ENCODE data around the gene BTBD1.
"Not testable (repeated sequence)": the region's sequence is repeated elsewhere in the genome, so short reads cannot be mapped to it uniquely, and the experiment has no call there.

BTBD1 gene

GRCh38 chr15:83012636-83013035 is 54.4 kb downstream of the BTBD1 start:
- H3K27ac ChIP-seq (ENCODE audit: low read depth, low read length) = no peak overlapping the region
- no peak overlapping the region for H3K4me3 ChIP-seq (ENCODE audit: low read length)
- 95% methylated on average over 6 of the region's 6 CpGs for WGBS
- peaks cover 39% of the 10 kb centered on the region for H3K36me3 ChIP-seq (ENCODE audit: insufficient read depth, low read length)
- H3K9ac ChIP-seq (ENCODE audit: low read depth, low read length) = no peak overlapping the region
- no peaks in the 10 kb centered on the region for H3K9me3 ChIP-seq (ENCODE audit: insufficient read depth, low read depth, low read length)
- H3K4me1 ChIP-seq (ENCODE audit: insufficient read depth, low read length) = peaks cover 22% of the 10 kb centered on the region
- H3K27me3 ChIP-seq (ENCODE audit: insufficient read depth, low read length) = no peaks in the 10 kb centered on the region

DNA sequence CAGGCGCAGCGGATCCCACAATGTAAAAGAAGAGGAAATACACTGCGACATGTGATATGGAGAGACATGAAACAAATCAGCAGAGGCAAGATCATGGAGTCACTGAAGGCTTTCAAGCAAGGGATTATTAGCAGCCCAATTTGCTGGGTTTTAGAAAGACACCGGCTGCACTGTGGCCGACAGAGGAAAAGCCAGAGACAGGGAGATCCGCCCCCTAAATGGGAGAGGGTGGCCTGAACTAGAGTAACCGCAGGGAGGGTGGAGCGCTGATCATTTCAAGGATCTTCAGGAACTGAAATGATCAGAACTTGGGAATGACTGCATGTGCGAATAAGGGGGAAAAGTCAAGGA is 55.0 kb downstream of the BTBD1 start:
- Histone ChIP-seq H3K27ac (ENCODE audit: low read depth, low read length) (peak overlapping the region; percentile 61; the same call in 1 of the 2 replicates), H3K4me3 (ENCODE audit: low read length) (peak overlapping the region; percentile 98), H3K9me3 (ENCODE audit: insufficient read depth, low read depth, low read length) (no peaks in the 10 kb centered on the region), H3K9ac (ENCODE audit: low read depth, low read length) (peak overlapping the region; percentile 93), H3K36me3 (ENCODE audit: insufficient read depth, low read length) (peaks cover 37% of the 10 kb centered on the region), H3K27me3 (ENCODE audit: insufficient read depth, low read length) (no peaks in the 10 kb centered on the region), H3K4me1 (ENCODE audit: insufficient read depth, low read length) (peaks cover 22% of the 10 kb centered on the region)
- 85% methylated on average over 9 of the region's 9 CpGs for WGBS

GRCh38 chr15:83011271-83012075 is 55.6 kb downstream of the BTBD1 start, which contains the start of gene C15orf40:
Gene C15orf40 (minus strand): TSS chr15:83011639. CDS start chr15:83011607, 32 bp downstream.
- Histone ChIP-seq H3K27me3 (ENCODE audit: insufficient read depth, low read length) (no peaks in the 10 kb centered on the region), H3K4me3 (ENCODE audit: low read length) (peak within 1 kb of the TSS; percentile 98), H3K36me3 (ENCODE audit: insufficient read depth, low read length) (peaks cover 36% of the 10 kb centered on the region), H3K9ac (ENCODE audit: low read depth, low read length) (peak within 1 kb of the TSS; percentile 93), H3K27ac (ENCODE audit: low read depth, low read length) (peak within 1 kb of the TSS; percentile 64), H3K4me1 (ENCODE audit: insufficient read depth, low read length) (peaks cover 22% of the 10 kb centered on the region), H3K9me3 (ENCODE audit: insufficient read depth, low read depth, low read length) (no peaks in the 10 kb centered on the region)
- WGBS = 11% methylated on average over 64 of the region's 64 CpGs

- H3K4me1 ChIP-seq (ENCODE audit: insufficient read depth, low read length) = peaks cover 22% of the 10 kb centered on the region
- peak overlapping the region; percentile 93 for H3K9ac ChIP-seq (ENCODE audit: low read depth, low read length)
- H3K27me3 ChIP-seq (ENCODE audit: insufficient read depth, low read length) = no peaks in the 10 kb centered on the region
- H3K9me3 ChIP-seq (ENCODE audit: insufficient read depth, low read depth, low read length) = no peaks in the 10 kb centered on the region
- peak overlapping the region; percentile 98 for H3K4me3 ChIP-seq (ENCODE audit: low read length)
- H3K36me3 ChIP-seq (ENCODE audit: insufficient read depth, low read length) = peaks cover 34% of the 10 kb centered on the region
- peak overlapping the region; percentile 64 for H3K27ac ChIP-seq (ENCODE audit: low read depth, low read length)
- 14% methylated on average over 15 of the region's 15 CpGs for WGBS
Measured at GRCh38 chr15:83010709-83011270, 56.3 kb downstream of the BTBD1 start.

- H3K27ac ChIP-seq (ENCODE audit: low read depth, low read length); H3K4me1 ChIP-seq (ENCODE audit: insufficient read depth, low read length); H3K36me3 ChIP-seq (ENCODE audit: insufficient read depth, low read length); H3K4me3 ChIP-seq (ENCODE audit: low read length); H3K27me3 ChIP-seq (ENCODE audit: insufficient read depth, low read length); H3K9me3 ChIP-seq (ENCODE audit: insufficient read depth, low read depth, low read length); H3K9ac ChIP-seq (ENCODE audit: low read depth, low read length): not testable (repeated sequence)
- 96% methylated on average over 3 of the region's 3 CpGs for WGBS
Measured at GRCh38 chr15:83000672-83001031, 66.4 kb downstream of the BTBD1 start.

GRCh38 chr15:82999905-83000671 is 67.0 kb downstream of the BTBD1 start:
- no peaks in the 10 kb centered on the region for H3K4me1 ChIP-seq (ENCODE audit: insufficient read depth, low read length)
- H3K9me3 ChIP-seq (ENCODE audit: insufficient read depth, low read depth, low read length) = no peaks in the 10 kb centered on the region
- no peaks in the 10 kb centered on the region for H3K27me3 ChIP-seq (ENCODE audit: insufficient read depth, low read length)
- H3K9ac ChIP-seq (ENCODE audit: low read depth, low read length) = no peak overlapping the region
- WGBS = 62% methylated on average over 6 of the region's 6 CpGs
- H3K27ac ChIP-seq (ENCODE audit: low read depth, low read length) = no peak overlapping the region
- H3K36me3 ChIP-seq (ENCODE audit: insufficient read depth, low read length) = peaks cover 6% of the 10 kb centered on the region; the same call in 1 of the 2 replicates
- no peak overlapping the region for H3K4me3 ChIP-seq (ENCODE audit: low read length)

DNA sequence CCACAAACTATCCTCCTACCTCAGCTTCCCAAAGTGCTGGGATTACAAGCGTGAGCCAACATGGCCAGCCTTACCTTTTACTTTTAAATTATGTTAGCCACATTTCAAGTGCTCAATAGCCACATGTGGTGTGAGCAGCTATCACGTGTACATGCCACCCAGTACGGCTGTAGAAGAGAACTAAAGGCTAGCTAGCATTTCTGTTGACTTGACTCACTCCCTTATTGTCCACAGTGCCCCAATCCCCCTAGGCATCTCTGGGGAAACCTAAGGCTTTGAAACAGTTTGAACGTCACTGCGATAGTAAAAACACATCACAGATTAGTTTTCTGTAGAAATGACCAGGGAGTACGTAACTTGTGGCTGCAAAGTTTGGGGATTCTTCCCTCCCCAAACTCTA is 67.6 kb downstream of the BTBD1 start:
- Histone ChIP-seq H3K4me3 (ENCODE audit: low read length) (no peak overlapping the region), H3K36me3 (ENCODE audit: insufficient read depth, low read length) (no peaks in the 10 kb centered on the region), H3K4me1 (ENCODE audit: insufficient read depth, low read length) (no peaks in the 10 kb centered on the region), H3K9me3 (ENCODE audit: insufficient read depth, low read depth, low read length) (no peaks in the 10 kb centered on the region), H3K27ac (ENCODE audit: low read depth, low read length) (no peak overlapping the region), H3K9ac (ENCODE audit: low read depth, low read length) (no peak overlapping the region), H3K27me3 (ENCODE audit: insufficient read depth, low read length) (no peaks in the 10 kb centered on the region)
- 95% methylated on average over 6 of the region's 6 CpGs for WGBS

DNA sequence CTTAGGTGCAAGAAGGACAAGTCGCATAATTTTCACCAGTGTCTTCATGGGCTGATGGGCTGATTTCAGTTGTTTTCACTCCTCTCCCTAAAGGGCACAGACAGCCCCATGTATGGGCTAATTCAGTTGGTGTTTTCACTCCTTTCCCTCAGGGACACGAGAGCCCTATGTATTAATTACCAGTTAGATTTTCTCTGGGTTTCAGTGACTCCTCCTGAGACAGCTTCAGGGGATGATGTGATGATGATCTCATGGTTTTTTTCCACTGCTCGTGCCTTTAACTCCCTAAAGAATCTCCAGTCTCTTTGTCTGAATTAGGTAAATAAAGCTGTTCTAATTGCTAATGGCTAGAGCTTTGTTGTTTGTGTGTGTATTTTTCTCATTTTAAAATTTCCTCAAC is 71.1 kb downstream of the BTBD1 start:
- H3K27me3 ChIP-seq (ENCODE audit: insufficient read depth, low read length) = no peaks in the 10 kb centered on the region
- no peaks in the 10 kb centered on the region for H3K36me3 ChIP-seq (ENCODE audit: insufficient read depth, low read length)
- 100% methylated on average over 2 of the region's 3 CpGs for WGBS
- H3K27ac ChIP-seq (ENCODE audit: low read depth, low read length) = no peak overlapping the region
- H3K4me3 ChIP-seq (ENCODE audit: low read length) = no peak overlapping the region
- no peak overlapping the region for H3K9ac ChIP-seq (ENCODE audit: low read depth, low read length)
- H3K4me1 ChIP-seq (ENCODE audit: insufficient read depth, low read length) = no peaks in the 10 kb centered on the region
- H3K9me3 ChIP-seq (ENCODE audit: insufficient read depth, low read depth, low read length) = no peaks in the 10 kb centered on the region

DNA sequence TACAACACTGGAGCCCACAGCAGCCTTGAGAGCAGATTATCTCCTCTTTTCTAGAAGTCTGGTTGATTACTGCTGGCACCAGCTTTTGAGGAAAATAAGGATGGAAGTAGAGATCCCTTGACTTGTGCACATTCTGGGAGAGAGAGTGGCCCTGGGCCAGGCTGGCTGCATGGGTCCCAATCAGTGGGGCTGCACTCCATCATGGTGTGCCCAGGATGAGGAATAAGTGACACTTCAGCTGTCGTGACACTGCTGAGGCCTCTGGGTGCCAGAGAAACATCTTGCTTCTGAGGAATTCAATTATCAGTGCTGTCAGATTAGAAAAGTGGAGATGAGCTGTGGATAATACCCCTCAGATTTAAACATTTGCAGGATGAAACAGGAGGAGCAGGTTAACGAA is 72.0 kb downstream of the BTBD1 start:
- Histone ChIP-seq H3K27ac (ENCODE audit: low read depth, low read length) (no peak overlapping the region), H3K27me3 (ENCODE audit: insufficient read depth, low read length) (no peaks in the 10 kb centered on the region), H3K4me3 (ENCODE audit: low read length) (no peak overlapping the region), H3K4me1 (ENCODE audit: insufficient read depth, low read length) (no peaks in the 10 kb centered on the region), H3K9ac (ENCODE audit: low read depth, low read length) (no peak overlapping the region), H3K36me3 (ENCODE audit: insufficient read depth, low read length) (peaks cover 5% of the 10 kb centered on the region), H3K9me3 (ENCODE audit: insufficient read depth, low read depth, low read length) (no peaks in the 10 kb centered on the region)
- WGBS = 91% methylated on average over 2 of the region's 2 CpGs

DNA sequence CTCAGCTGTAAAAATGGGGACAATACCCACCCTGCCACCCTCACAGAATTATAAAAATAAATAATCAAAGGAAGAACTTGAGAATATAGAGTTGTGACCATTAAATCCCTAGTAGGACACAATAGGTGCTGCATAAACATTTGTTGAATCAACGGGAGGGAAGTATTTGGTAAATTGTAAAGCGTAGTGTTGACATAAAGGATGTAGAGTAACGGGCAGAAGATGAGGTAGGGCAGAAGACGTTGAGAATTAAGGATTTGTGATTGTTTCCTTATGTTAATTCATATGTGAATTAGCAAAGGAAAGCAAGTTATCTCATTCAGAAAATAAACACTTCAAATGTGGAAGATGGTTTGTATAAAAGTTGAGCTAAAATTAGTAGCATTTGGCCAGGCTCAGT is 73.9 kb downstream of the BTBD1 start:
- H3K9me3 ChIP-seq (ENCODE audit: insufficient read depth, low read depth, low read length) = no peaks in the 10 kb centered on the region
- H3K9ac ChIP-seq (ENCODE audit: low read depth, low read length) = no peak overlapping the region
- no peak overlapping the region for H3K4me3 ChIP-seq (ENCODE audit: low read length)
- H3K27ac ChIP-seq (ENCODE audit: low read depth, low read length) = no peak overlapping the region
- H3K4me1 ChIP-seq (ENCODE audit: insufficient read depth, low read length) = no peaks in the 10 kb centered on the region
- WGBS = 88% methylated on average over 4 of the region's 4 CpGs
- no peaks in the 10 kb centered on the region for H3K27me3 ChIP-seq (ENCODE audit: insufficient read depth, low read length)
- peaks cover 20% of the 10 kb centered on the region for H3K36me3 ChIP-seq (ENCODE audit: insufficient read depth, low read length)

- H3K4me3 ChIP-seq (ENCODE audit: low read length) = no peak overlapping the region
Measured at GRCh38 chr15:82992436-82992998, 74.5 kb downstream of the BTBD1 start.

More at GRCh38 chr15:82992436-82992998, 74.5 kb downstream of the BTBD1 start:
- Histone ChIP-seq H3K27ac (ENCODE audit: low read depth, low read length) (no peak overlapping the region), H3K27me3 (ENCODE audit: insufficient read depth, low read length) (no peaks in the 10 kb centered on the region), H3K9ac (ENCODE audit: low read depth, low read length) (no peak overlapping the region), H3K36me3 (ENCODE audit: insufficient read depth, low read length) (peaks cover 22% of the 10 kb centered on the region), H3K9me3 (ENCODE audit: insufficient read depth, low read depth, low read length) (no peaks in the 10 kb centered on the region), H3K4me1 (ENCODE audit: insufficient read depth, low read length) (no peaks in the 10 kb centered on the region)
- 96% methylated on average over 3 of the region's 3 CpGs for WGBS

All from HUES64 (cell line).